ENCODE results near the gene SLC34A2.

DNA sequence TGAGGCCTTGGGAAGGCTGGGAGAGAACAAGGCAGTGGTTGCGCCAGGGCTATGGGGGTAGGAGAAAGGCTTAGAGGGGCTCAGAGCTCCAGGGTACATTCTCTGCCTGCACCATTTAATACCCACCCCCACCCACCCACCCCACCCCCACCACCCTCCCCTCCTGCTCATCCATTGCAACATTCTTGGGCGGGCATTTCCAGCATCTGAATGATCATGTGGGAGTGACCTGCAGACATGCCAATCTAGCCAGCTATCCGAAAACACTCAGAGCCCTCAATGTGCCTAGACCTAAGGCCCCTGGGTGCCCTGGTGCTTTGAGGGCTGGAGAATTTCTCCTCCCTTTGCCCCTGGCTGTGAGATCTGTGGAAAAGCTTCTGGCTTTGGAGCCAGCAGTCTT lies 3.1 kb downstream of the SLC34A2 start:
- no peak for TF ChIP-seq CTCF (IDR thresholded peaks at IDR 0.05)
- TF ChIP-seq POLR2A (IDR thresholded peaks at IDR 0.05), result no peak
